H9 (cell line): ENCODE measurements around the gene FEM1B. TPM values are rescaled to one million over a fixed set of nuclear protein-coding genes. Genes with fewer than 3 reads are reported as not detected.

Experiments
- DNase-seq: peaks from one replicate; pipeline ENCODE4 v3.0.0-alpha.2; 2017
- H2AFZ ChIP-seq: one replicate; pipeline ENCODE4 v1.6.1; 2013; ENCODE audit warnings: mild to moderate bottlenecking, low read length, control low read depth, moderate library complexity
- H2AK5ac ChIP-seq: 2 replicates; pipeline ENCODE4 v1.6.1; 2013; ENCODE audit warnings: low read length, control low read depth, mixed read lengths; ENCODE audit not compliant: insufficient read length
- H2BK120ac ChIP-seq: one replicate; pipeline ENCODE4 v1.6.1; 2013; ENCODE audit warnings: low read depth, mild to moderate bottlenecking, low read length, control low read depth, inconsistent platforms; ENCODE audit not compliant: poor library complexity, severe bottlenecking
- H2BK12ac ChIP-seq: 2 replicates; pipeline ENCODE4 v1.6.1; 2013; ENCODE audit warnings: low read length, control low read depth, mixed read lengths, low read depth; ENCODE audit not compliant: insufficient read length
- H2BK15ac ChIP-seq: 2 replicates; pipeline ENCODE4 v1.6.1; 2013; ENCODE audit warnings: low read depth, low read length, control low read depth
- H2BK20ac ChIP-seq: one replicate; pipeline ENCODE4 v1.6.1; 2013; ENCODE audit warnings: low read depth, mild to moderate bottlenecking, low read length, control low read depth, inconsistent platforms; ENCODE audit not compliant: poor library complexity, severe bottlenecking
- H2BK5ac ChIP-seq: 2 replicates; pipeline ENCODE4 v1.6.1; 2013; ENCODE audit warnings: low read length, control low read depth, mixed read lengths; ENCODE audit not compliant: insufficient read length
- H3K14ac ChIP-seq: 2 replicates; pipeline ENCODE4 v1.6.1; 2013; ENCODE audit warnings: low read length, control low read depth; ENCODE audit not compliant: insufficient read depth
- H3K18ac ChIP-seq: 2 replicates; pipeline ENCODE4 v1.6.1; 2013; ENCODE audit warnings: low read depth, mild to moderate bottlenecking, mixed read lengths, low read length, control low read depth; ENCODE audit not compliant: insufficient read length
- H3K23ac ChIP-seq: 2 replicates; pipeline ENCODE4 v1.6.1; 2013; ENCODE audit warnings: low read length, control low read depth, mixed read lengths, low read depth; ENCODE audit not compliant: insufficient read length
- H3K23me2 ChIP-seq: 2 replicates; pipeline ENCODE4 v1.6.1; 2013; ENCODE audit warnings: low read depth, mild to moderate bottlenecking, mixed read lengths, low read length, control low read depth; ENCODE audit not compliant: insufficient read length, poor library complexity, severe bottlenecking
- H3K27ac ChIP-seq: 2 replicates; pipeline ENCODE4 v1.5.1; 2013; ENCODE audit warnings: low read length, control low read depth, mixed read lengths, low read depth; ENCODE audit not compliant: insufficient read length
- H3K27me3 ChIP-seq: 2 replicates; pipeline ENCODE4 v1.6.1; 2013; ENCODE audit warnings: low read length, control low read depth, inconsistent platforms; ENCODE audit not compliant: insufficient read depth
- H3K4ac ChIP-seq: 2 replicates; pipeline ENCODE4 v1.6.1; 2013; ENCODE audit warnings: low read depth, mild to moderate bottlenecking, control low read depth, inconsistent platforms, low read length, moderate library complexity
- H3K4me1 ChIP-seq: 2 replicates; pipeline ENCODE4 v1.6.1; 2013; ENCODE audit warnings: low read length, control low read depth, inconsistent platforms; ENCODE audit not compliant: insufficient read depth
- H3K4me2 ChIP-seq: 2 replicates; pipeline ENCODE4 v1.6.1; 2013; ENCODE audit warnings: low read length, control low read depth, mixed read lengths; ENCODE audit not compliant: insufficient read length, insufficient read depth
- H3K56ac ChIP-seq: 2 replicates; pipeline ENCODE4 v1.6.1; 2013; ENCODE audit warnings: low read depth, mild to moderate bottlenecking, mixed read lengths, low read length, control low read depth; ENCODE audit not compliant: insufficient read length
- H3K79me1 ChIP-seq: 2 replicates; pipeline ENCODE4 v1.6.1; 2013; ENCODE audit warnings: low read depth, mild to moderate bottlenecking, moderate library complexity, low read length, control low read depth, inconsistent platforms; ENCODE audit not compliant: insufficient read depth, poor library complexity, severe bottlenecking
- H3K79me2 ChIP-seq: 2 replicates; pipeline ENCODE4 v1.6.1; 2013; ENCODE audit warnings: low read length, control low read depth, inconsistent platforms; ENCODE audit not compliant: insufficient read depth
- H3K9ac ChIP-seq: 2 replicates; pipeline ENCODE4 v1.6.1; 2013; ENCODE audit warnings: low read length, control low read depth, mixed read lengths; ENCODE audit not compliant: insufficient read length; ENCODE audit errors: extremely low read depth
- H3K9me3 ChIP-seq: one replicate; pipeline ENCODE4 v1.6.1; 2013; ENCODE audit warnings: low read depth, low read length, inconsistent platforms; ENCODE audit not compliant: control insufficient read depth
- H3T11ph ChIP-seq: one replicate; pipeline ENCODE4 v1.6.1; 2013; ENCODE audit warnings: mild to moderate bottlenecking, low read length, control low read depth, inconsistent platforms
- H4K20me1 ChIP-seq: one replicate; pipeline ENCODE4 v1.6.1; 2013; ENCODE audit not compliant: control insufficient read depth, insufficient read length, insufficient read depth
- H4K5ac ChIP-seq: 2 replicates; pipeline ENCODE4 v1.6.1; 2013; ENCODE audit warnings: low read depth, mild to moderate bottlenecking, mixed read lengths, low read length, control low read depth; ENCODE audit not compliant: insufficient read length
- H4K8ac ChIP-seq: replicated peaks from 2 replicates; pipeline ENCODE4 v1.6.1; 2013; ENCODE audit warnings: low read length, control low read depth, mixed read lengths, low read depth; ENCODE audit not compliant: insufficient read length
- H4K91ac ChIP-seq: 2 replicates; pipeline ENCODE4 v1.6.1; 2013; ENCODE audit warnings: low read depth, mild to moderate bottlenecking, moderate library complexity, mixed read lengths, low read length, control low read depth; ENCODE audit not compliant: insufficient read length
- H3K27ac Mint-ChIP-seq, 3 experiments: 2 replicates in 2 of 3; 3 replicates in 1 of 3; pipeline ENCODE4 v1.8.0; 2020 to 2021; ENCODE audit warnings: mixed read lengths in 3 of 3, mild to moderate bottlenecking in 1 of 3, moderate library complexity in 1 of 3
- H3K27me3 Mint-ChIP-seq: 2 replicates; pipeline ENCODE4 v1.8.0; 2021; ENCODE audit warnings: low read depth, mild to moderate bottlenecking, moderate library complexity, mixed read lengths
- H3K36me3 Mint-ChIP-seq, 3 experiments: 2 replicates in 2 of 3; 3 replicates in 1 of 3; pipeline ENCODE4 v1.8.0; 2020 to 2021; ENCODE audit warnings: low read depth in 3 of 3, mixed read lengths in 3 of 3; ENCODE audit not compliant: insufficient read depth in 1 of 3
- H3K4me1 Mint-ChIP-seq, 2 experiments: 2 replicates each; pipeline ENCODE4 v1.8.0; 2020; ENCODE audit warnings: mixed read lengths in 2 of 2
- H3K4me3 Mint-ChIP-seq, 2 experiments: 2 replicates in 1 of 2; 3 replicates in 1 of 2; pipeline ENCODE4 v1.8.0; 2020 to 2021; ENCODE audit warnings: mild to moderate bottlenecking in 2 of 2, mixed read lengths in 2 of 2, moderate library complexity in 1 of 2
- H3K9me3 Mint-ChIP-seq, 2 experiments: 2 replicates in 1 of 2; 3 replicates in 1 of 2; pipeline ENCODE4 v1.8.0; 2020; ENCODE audit warnings: mild to moderate bottlenecking in 2 of 2, mixed read lengths in 2 of 2, moderate library complexity in 1 of 2
- WGBS: extraction: QIAGEN DNeasy Blood & Tissue Kit; methylation state at CpG from one replicate; pipeline ENCODE4 v1.1.7; 2013; ENCODE audit warnings: missing lambda C conversion rate, low lambda C conversion rate, mixed read lengths; ENCODE audit not compliant: insufficient read length; ENCODE audit errors: extremely low coverage; 5-methylcytosine and 5-hydroxymethylcytosine counted together
- total RNA-seq: library from RNA; stranded (reverse); gene quantifications from 2 replicates; pipeline ENCODE4 v1.2.1, GENCODE V29; 2021
- TF ChIP-seq, protein P1 (sequence below): fragments of 200-600 bp; sonication (generic); conservative IDR thresholded peaks from 3 replicates; pipeline ENCODE4 v1.8.0; 2021; ENCODE audit warnings: antibody characterized with exemption, mild to moderate bottlenecking

The FEM1B gene
- total RNA-seq, 1 experiment from 2014 or later = 77.9 TPM

DNA sequence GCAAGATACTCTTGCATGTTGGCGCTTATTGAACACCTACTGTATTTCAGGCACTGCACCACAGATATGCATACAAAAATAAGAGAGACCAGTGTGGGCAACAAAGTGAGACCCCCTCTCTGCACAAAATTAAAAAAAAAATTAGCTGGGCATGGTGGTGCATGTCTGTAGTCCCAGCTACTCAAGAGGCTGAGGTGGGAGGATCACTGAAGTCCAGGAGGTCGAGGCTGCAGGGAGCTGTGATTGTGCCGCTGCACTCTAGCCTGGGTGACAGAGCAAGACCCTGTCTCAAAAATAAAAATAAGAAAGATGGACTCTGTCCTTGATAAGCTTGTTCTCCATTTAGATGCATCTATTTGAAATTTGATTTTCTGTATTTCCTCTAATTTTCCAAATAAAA is 20.8 kb downstream of the FEM1B start:
- H2BK15ac ChIP-seq = no peak overlapping the region
- peaks cover 0 to 10% (median 5%) of the 10 kb centered on the region in 3 experiments; a peak in 3 of 7 replicates for H3K36me3 Mint-ChIP-seq
- no peak overlapping the region for H2AFZ ChIP-seq
- no peaks in the 10 kb centered on the region for H3K23me2 ChIP-seq
- no peaks in the 10 kb centered on the region for H3K79me1 ChIP-seq
- no peak overlapping the region for H3T11ph ChIP-seq
- H3K9me3 Mint-ChIP-seq = no peaks in the 10 kb centered on the region
- no peaks in the 10 kb centered on the region for H3K9me3 ChIP-seq
- no CpG with 5 or more reads among the region's 3 CpGs for WGBS
- H3K56ac ChIP-seq = no peak overlapping the region
- H3K4me1 ChIP-seq = no peaks in the 10 kb centered on the region
- H3K4ac ChIP-seq = no peak overlapping the region
- H2BK20ac ChIP-seq = no peak overlapping the region
- no peak overlapping the region for H3K4me3 Mint-ChIP-seq
- H3K4me2 ChIP-seq = no peak overlapping the region
- no peaks in the 10 kb centered on the region for H3K27me3 ChIP-seq
- no peak overlapping the region for H3K23ac ChIP-seq
- H3K4me1 Mint-ChIP-seq = peaks cover 13 to 16% of the 10 kb centered on the region in 2 experiments
- H2BK120ac ChIP-seq = no peak overlapping the region
- no peak overlapping the region for H3K9ac ChIP-seq
- H3K27ac ChIP-seq = no peak overlapping the region
- no peak overlapping the region for H2BK12ac ChIP-seq
- no peak overlapping the region for H4K5ac ChIP-seq
- H2AK5ac ChIP-seq = no peak overlapping the region
- no peak overlapping the region for H4K8ac ChIP-seq
- DNase-seq = no peak
- no peak overlapping the region for H3K14ac ChIP-seq
- H3K79me2 ChIP-seq = no peaks in the 10 kb centered on the region
- H3K27me3 Mint-ChIP-seq = no peaks in the 10 kb centered on the region
- no peak overlapping the region for H3K27ac Mint-ChIP-seq
- H4K91ac ChIP-seq = no peak overlapping the region
- no peak overlapping the region for H2BK5ac ChIP-seq
- no peaks in the 10 kb centered on the region for H4K20me1 ChIP-seq
- TF ChIP-seq, protein P1, sequence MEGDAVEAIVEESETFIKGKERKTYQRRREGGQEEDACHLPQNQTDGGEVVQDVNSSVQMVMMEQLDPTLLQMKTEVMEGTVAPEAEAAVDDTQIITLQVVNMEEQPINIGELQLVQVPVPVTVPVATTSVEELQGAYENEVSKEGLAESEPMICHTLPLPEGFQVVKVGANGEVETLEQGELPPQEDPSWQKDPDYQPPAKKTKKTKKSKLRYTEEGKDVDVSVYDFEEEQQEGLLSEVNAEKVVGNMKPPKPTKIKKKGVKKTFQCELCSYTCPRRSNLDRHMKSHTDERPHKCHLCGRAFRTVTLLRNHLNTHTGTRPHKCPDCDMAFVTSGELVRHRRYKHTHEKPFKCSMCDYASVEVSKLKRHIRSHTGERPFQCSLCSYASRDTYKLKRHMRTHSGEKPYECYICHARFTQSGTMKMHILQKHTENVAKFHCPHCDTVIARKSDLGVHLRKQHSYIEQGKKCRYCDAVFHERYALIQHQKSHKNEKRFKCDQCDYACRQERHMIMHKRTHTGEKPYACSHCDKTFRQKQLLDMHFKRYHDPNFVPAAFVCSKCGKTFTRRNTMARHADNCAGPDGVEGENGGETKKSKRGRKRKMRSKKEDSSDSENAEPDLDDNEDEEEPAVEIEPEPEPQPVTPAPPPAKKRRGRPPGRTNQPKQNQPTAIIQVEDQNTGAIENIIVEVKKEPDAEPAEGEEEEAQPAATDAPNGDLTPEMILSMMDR = no peak
- H3K18ac ChIP-seq = no peak overlapping the region
